Astrocyte (in vitro differentiated cells and primary cell): ENCODE measurements around the gene GLIPR2. TPM values are rescaled to one million over a fixed set of nuclear protein-coding genes. Genes with fewer than 3 reads are reported as not detected.

Source experiments
- DNase-seq: peaks from one replicate; pipeline ENCODE4 v3.0.0-alpha.2; 2010; ENCODE audit warnings: low read depth
- FAIRE-seq: peaks from 2 replicates; lab custom pipeline; 2011; peaks lifted over from hg19 to GRCh38; lab: Jason Lieb, UNC
- H2AFZ ChIP-seq: 2 replicates; pipeline ENCODE4 v1.6.0; 2012; ENCODE audit warnings: low read depth, low read length, inconsistent platforms
- H3K27ac ChIP-seq: 2 replicates; pipeline ENCODE4 v1.5.1; 2011; ENCODE audit warnings: low read depth, low read length, inconsistent platforms
- H3K27me3 ChIP-seq: 2 replicates; pipeline ENCODE4 v1.6.0; 2011; ENCODE audit warnings: low read length, inconsistent platforms; ENCODE audit not compliant: insufficient read depth
- H3K36me3 ChIP-seq: 2 replicates; pipeline ENCODE4 v1.5.1; 2011; ENCODE audit warnings: low read length, inconsistent platforms; ENCODE audit not compliant: insufficient read depth
- H3K4me1 ChIP-seq: 2 replicates; pipeline ENCODE4 v1.5.1; 2011; ENCODE audit warnings: low read length, inconsistent platforms; ENCODE audit not compliant: insufficient read depth
- H3K4me2 ChIP-seq: 2 replicates; pipeline ENCODE4 v1.6.0; 2012; ENCODE audit warnings: low read length, inconsistent platforms
- H3K4me3 ChIP-seq: 2 replicates; pipeline ENCODE4 v1.5.1; 2011; ENCODE audit warnings: low read depth, mild to moderate bottlenecking, low read length, inconsistent platforms; ENCODE audit not compliant: insufficient read depth
- H3K79me2 ChIP-seq: 2 replicates; pipeline ENCODE4 v1.6.0; 2012; ENCODE audit warnings: mild to moderate bottlenecking, low read length, inconsistent platforms; ENCODE audit not compliant: insufficient read depth
- H3K9ac ChIP-seq: 2 replicates; pipeline ENCODE4 v1.6.0; 2012; ENCODE audit warnings: mild to moderate bottlenecking, low read length, inconsistent platforms
- H3K9me3 ChIP-seq: 2 replicates; pipeline ENCODE4 v1.5.1; 2012; ENCODE audit warnings: low read depth, mild to moderate bottlenecking, low read length, inconsistent platforms; ENCODE audit not compliant: insufficient read depth
- H4K20me1 ChIP-seq: 2 replicates; pipeline ENCODE4 v1.6.0; 2012; ENCODE audit warnings: low read length, inconsistent platforms; ENCODE audit not compliant: insufficient read depth
- H3K27ac Mint-ChIP-seq: one replicate; pipeline ENCODE4 v1.8.0; 2021; ENCODE audit warnings: mild to moderate bottlenecking, mixed read lengths; ENCODE audit not compliant: unreplicated experiment
- H3K27me3 Mint-ChIP-seq: one replicate; pipeline ENCODE4 v1.8.0; 2021; ENCODE audit warnings: low read depth, mixed read lengths; ENCODE audit not compliant: unreplicated experiment
- H3K36me3 Mint-ChIP-seq: one replicate; pipeline ENCODE4 v1.8.0; 2021; ENCODE audit warnings: low read depth, mixed read lengths; ENCODE audit not compliant: unreplicated experiment
- H3K4me1 Mint-ChIP-seq: one replicate; pipeline ENCODE4 v1.8.0; 2021; ENCODE audit warnings: low read depth, mixed read lengths; ENCODE audit not compliant: unreplicated experiment
- H3K4me3 Mint-ChIP-seq: one replicate; pipeline ENCODE4 v1.8.0; 2021; ENCODE audit warnings: mild to moderate bottlenecking, moderate library complexity, mixed read lengths; ENCODE audit not compliant: unreplicated experiment
- H3K9me3 Mint-ChIP-seq: one replicate; pipeline ENCODE4 v1.8.0; 2021; ENCODE audit warnings: mild to moderate bottlenecking, mixed read lengths; ENCODE audit not compliant: unreplicated experiment
- CTCF ChIP-seq: IDR thresholded peaks from 2 replicates; pipeline ENCODE4 v1.5.1; 2011; ENCODE audit warnings: low read depth, mild to moderate bottlenecking, inconsistent platforms, low read length, moderate library complexity; ENCODE audit not compliant: insufficient read depth
- EZH2 ChIP-seq: IDR thresholded peaks from 2 replicates; pipeline ENCODE4 v1.6.1; 2012; ENCODE audit warnings: mild to moderate bottlenecking, low read length, inconsistent platforms; ENCODE audit not compliant: insufficient read depth
- total RNA-seq: library from RNA; stranded (reverse); gene quantifications from 2 replicates; pipeline ENCODE4 v1.2.1, GENCODE V29; 2021

The GLIPR2 gene
- total RNA-seq, 1 donor from 2014 or later = 150 TPM

DNA sequence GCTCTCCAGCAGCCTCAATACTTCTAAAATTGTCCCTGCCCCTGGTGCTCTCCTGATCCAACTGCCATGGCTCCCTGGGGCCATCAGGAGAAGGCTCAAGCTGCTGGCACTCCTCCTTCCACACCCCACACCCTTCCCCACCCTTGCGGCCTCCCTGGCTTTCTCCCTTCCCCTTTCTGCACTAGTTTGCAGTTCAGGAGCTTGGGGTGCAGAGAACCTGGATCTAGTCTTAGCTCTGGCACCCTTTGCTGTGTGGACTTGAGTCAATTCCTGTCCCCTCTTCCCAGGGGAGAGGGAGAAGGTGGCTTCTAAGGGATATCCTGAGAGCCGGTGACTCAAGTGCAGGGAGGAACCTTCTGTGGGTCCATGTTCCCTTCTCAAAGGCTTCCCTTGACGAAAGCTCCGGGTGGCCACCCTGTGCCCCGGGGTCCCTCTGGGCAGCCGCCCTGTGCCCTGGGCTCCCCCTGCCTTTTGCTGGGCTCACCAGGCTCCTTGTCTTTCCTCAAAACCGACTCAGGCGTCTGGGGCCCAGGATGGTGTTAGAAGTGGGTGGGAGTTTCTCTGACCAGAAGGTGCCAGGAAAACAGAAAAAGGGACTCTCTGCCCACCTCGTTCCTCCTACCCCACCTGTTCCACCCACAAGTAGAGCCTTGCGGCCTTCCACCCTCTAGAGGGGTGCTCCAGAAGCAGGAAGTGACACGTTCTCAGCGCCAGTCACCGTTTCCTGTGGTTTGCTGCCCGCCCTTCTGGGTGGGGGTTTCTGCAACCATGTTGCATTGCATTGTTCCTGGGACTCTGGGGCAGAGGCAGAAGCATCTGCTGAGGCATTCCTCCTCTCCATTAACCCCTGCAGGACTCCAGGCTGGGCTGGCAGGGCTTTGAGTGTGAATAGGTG, 15.0 kb downstream of the GLIPR2 start:
- peak overlapping the region; percentile 93 for H3K27ac Mint-ChIP-seq
- peak overlapping the region; percentile 38 for H3K27ac ChIP-seq

GRCh38 chr9:36152741-36153438, 16.4 kb downstream of the GLIPR2 start:
- Mint-ChIP-seq H3K27me3 (no peaks in the 10 kb centered on the region), H3K36me3 (peaks cover 26% of the 10 kb centered on the region), H3K27ac (no peak overlapping the region), H3K4me3 (no peak overlapping the region), H3K9me3 (peaks cover 4% of the 10 kb centered on the region), H3K4me1 (peaks cover 49% of the 10 kb centered on the region)
- H3K4me2 ChIP-seq = no peak overlapping the region
- H3K4me1 ChIP-seq = peaks cover 53% of the 10 kb centered on the region
- H2AFZ ChIP-seq = no peak overlapping the region
- DNase-seq = no peak
- H3K27ac ChIP-seq = no peak overlapping the region
- no peaks in the 10 kb centered on the region for H3K27me3 ChIP-seq
- H3K9me3 ChIP-seq = peaks cover 4% of the 10 kb centered on the region
- TF ChIP-seq CTCF (no peak), EZH2 (no peak)
- peaks cover 4% of the 10 kb centered on the region for H3K36me3 ChIP-seq
- FAIRE-seq = no peak
- no peak overlapping the region for H3K9ac ChIP-seq
- peaks cover 5% of the 10 kb centered on the region for H4K20me1 ChIP-seq
- H3K4me3 ChIP-seq = no peak overlapping the region
- H3K79me2 ChIP-seq = no peaks in the 10 kb centered on the region

More for the DNA sequence above, 15.0 kb downstream of the GLIPR2 start:
- no peak overlapping the region for H2AFZ ChIP-seq
- no peaks in the 10 kb centered on the region for H3K27me3 Mint-ChIP-seq
- no peak for FAIRE-seq
- H3K9me3 Mint-ChIP-seq = peaks cover 6% of the 10 kb centered on the region
- H3K27me3 ChIP-seq = no peaks in the 10 kb centered on the region
- H3K4me1 ChIP-seq = peaks cover 53% of the 10 kb centered on the region
- peak overlapping the region; percentile 67 for H3K4me2 ChIP-seq
- no peak for TF ChIP-seq CTCF
- no peak for TF ChIP-seq EZH2
- H3K9ac ChIP-seq = no peak overlapping the region
- peaks cover 24% of the 10 kb centered on the region for H3K36me3 Mint-ChIP-seq
- no peak overlapping the region for H3K4me3 ChIP-seq
- H4K20me1 ChIP-seq = peaks cover 12% of the 10 kb centered on the region
- peaks cover 3% of the 10 kb centered on the region for H3K9me3 ChIP-seq
- H3K79me2 ChIP-seq = no peaks in the 10 kb centered on the region
- peaks cover 60% of the 10 kb centered on the region for H3K4me1 Mint-ChIP-seq
- peaks cover 3% of the 10 kb centered on the region for H3K36me3 ChIP-seq
- H3K4me3 Mint-ChIP-seq = peak overlapping the region; percentile 31
- DNase-seq = peak; percentile 75
